BE2C (cell line): ENCODE results near the gene MYEOV.

Source experiments
- DNase-seq: peaks from one replicate; pipeline ENCODE4 v3.0.0-alpha.2; 2020
- H3K27me3 ChIP-seq: fragments of 250-450 bp; sonication (Bioruptor Pico); 2 replicates; pipeline ENCODE4 v1.5.1; 2020; ENCODE audit warnings: mild to moderate bottlenecking
- H3K36me3 ChIP-seq: fragments of 250-450 bp; sonication (Bioruptor Pico); 2 replicates; pipeline ENCODE4 v1.5.1; 2020; ENCODE audit warnings: mild to moderate bottlenecking
- H3K4me1 ChIP-seq: fragments of 250-450 bp; sonication (Bioruptor Pico); 2 replicates; pipeline ENCODE4 v1.5.1; 2020
- H3K4me3 ChIP-seq: 2 replicates; pipeline ENCODE4 v1.5.1; 2011; ENCODE audit warnings: low read depth, low read length
- H3K9me3 ChIP-seq: fragments of 250-450 bp; sonication (Bioruptor Pico); 2 replicates; pipeline ENCODE4 v1.5.1; 2020
- TF ChIP-seq, protein P1 (sequence below): IDR thresholded peaks from 2 replicates; pipeline ENCODE4 v1.5.1; 2012; ENCODE audit warnings: mild to moderate bottlenecking, low read depth, low read length

MYEOV gene

GRCh38 chr11:69275178-69275577 lies 18.8 kb upstream of the MYEOV start:
- Histone ChIP-seq H3K4me1 (no peaks in the 10 kb centered on the region; the same call in 1 of the 2 replicates), H3K9me3 (no peaks in the 10 kb centered on the region)
- no peak for DNase-seq

GRCh38 chr11:69276165-69276564 lies 17.8 kb upstream of the MYEOV start:
- Histone ChIP-seq H3K9me3 (no peaks in the 10 kb centered on the region), H3K4me1 (no peaks in the 10 kb centered on the region; the same call in 1 of the 2 replicates), H3K36me3 (no peaks in the 10 kb centered on the region), H3K4me3 (no peak overlapping the region), H3K27me3 (no peaks in the 10 kb centered on the region)
- no peak for DNase-seq
- TF ChIP-seq, protein P1, sequence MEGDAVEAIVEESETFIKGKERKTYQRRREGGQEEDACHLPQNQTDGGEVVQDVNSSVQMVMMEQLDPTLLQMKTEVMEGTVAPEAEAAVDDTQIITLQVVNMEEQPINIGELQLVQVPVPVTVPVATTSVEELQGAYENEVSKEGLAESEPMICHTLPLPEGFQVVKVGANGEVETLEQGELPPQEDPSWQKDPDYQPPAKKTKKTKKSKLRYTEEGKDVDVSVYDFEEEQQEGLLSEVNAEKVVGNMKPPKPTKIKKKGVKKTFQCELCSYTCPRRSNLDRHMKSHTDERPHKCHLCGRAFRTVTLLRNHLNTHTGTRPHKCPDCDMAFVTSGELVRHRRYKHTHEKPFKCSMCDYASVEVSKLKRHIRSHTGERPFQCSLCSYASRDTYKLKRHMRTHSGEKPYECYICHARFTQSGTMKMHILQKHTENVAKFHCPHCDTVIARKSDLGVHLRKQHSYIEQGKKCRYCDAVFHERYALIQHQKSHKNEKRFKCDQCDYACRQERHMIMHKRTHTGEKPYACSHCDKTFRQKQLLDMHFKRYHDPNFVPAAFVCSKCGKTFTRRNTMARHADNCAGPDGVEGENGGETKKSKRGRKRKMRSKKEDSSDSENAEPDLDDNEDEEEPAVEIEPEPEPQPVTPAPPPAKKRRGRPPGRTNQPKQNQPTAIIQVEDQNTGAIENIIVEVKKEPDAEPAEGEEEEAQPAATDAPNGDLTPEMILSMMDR, result no peak

More at GRCh38 chr11:69275178-69275577, 18.8 kb upstream of the MYEOV start:
- no peaks in the 10 kb centered on the region for H3K36me3 ChIP-seq
- H3K4me3 ChIP-seq, result no peak overlapping the region
- no peaks in the 10 kb centered on the region for H3K27me3 ChIP-seq
- TF ChIP-seq, protein P1, result no peak

- Histone ChIP-seq H3K4me1 (no peaks in the 10 kb centered on the region; the same call in 1 of the 2 replicates), H3K36me3 (no peaks in the 10 kb centered on the region), H3K9me3 (no peaks in the 10 kb centered on the region; the same call in 1 of the 2 replicates), H3K4me3 (no peak overlapping the region; the same call in 1 of the 2 replicates), H3K27me3 (no peaks in the 10 kb centered on the region)
- DNase-seq, result no peak
- TF ChIP-seq, protein P1, result no peak
These were observed 16.7 kb upstream of the MYEOV start for GRCh38 chr11:69277074-69277809.

- H3K4me3 ChIP-seq, result no peak overlapping the region
- H3K4me1 ChIP-seq, result no peaks in the 10 kb centered on the region; the same call in 1 of the 2 replicates
- DNase-seq, result no peak
- no peaks in the 10 kb centered on the region; the same call in 1 of the 2 replicates for H3K9me3 ChIP-seq
- TF ChIP-seq, protein P1, result no peak
- no peaks in the 10 kb centered on the region for H3K27me3 ChIP-seq
- H3K36me3 ChIP-seq, result no peaks in the 10 kb centered on the region
These were observed 15.7 kb upstream of the MYEOV start for GRCh38 chr11:69278091-69278867.

DNA sequence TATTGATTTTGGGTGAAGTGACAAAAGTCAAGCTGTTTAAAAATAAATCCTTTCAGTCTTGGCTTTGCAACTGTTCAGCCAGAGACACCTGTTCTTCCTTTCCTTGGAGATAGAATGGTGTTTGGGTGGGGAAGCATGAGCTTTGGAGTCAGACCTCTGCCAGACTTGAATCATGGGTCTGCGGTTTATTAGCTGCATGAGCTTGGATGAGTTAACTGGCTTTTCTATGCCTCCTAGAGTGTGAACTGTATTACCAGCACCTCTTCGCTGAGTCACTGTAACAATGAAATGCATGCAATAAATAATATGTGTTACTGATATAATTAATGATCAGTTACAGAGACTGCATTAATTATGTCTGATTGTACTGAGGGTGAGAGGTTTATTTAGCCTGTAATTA lies 13.5 kb upstream of the MYEOV start:
- Histone ChIP-seq H3K4me1 (no peaks in the 10 kb centered on the region; the same call in 1 of the 2 replicates), H3K27me3 (no peaks in the 10 kb centered on the region), H3K36me3 (no peaks in the 10 kb centered on the region), H3K4me3 (no peak overlapping the region), H3K9me3 (no peaks in the 10 kb centered on the region; the same call in 1 of the 2 replicates)
- no peak for DNase-seq
- TF ChIP-seq, protein P1, result no peak
